Activated B cell treated with CpG ODN at 0.5 μM for 24 hours (primary cell): Measurements from ENCODE around the gene PIEZO2. TPM values are rescaled to one million over a fixed set of nuclear protein-coding genes. Genes with fewer than 3 reads are reported as not detected.

ENCODE experiments used
- ATAC-seq: fragments of 200-7000 bp; cut with Tn5 transposase; one replicate; pipeline ENCODE4 v1.10.0; 2021; ENCODE audit warnings: low read depth, mild to moderate bottlenecking, moderate library complexity
- CTCF ChIA-PET: fragments of 350-600 bp; sonication (Branson Sonifier 250); formaldehyde crosslinking; loops from one replicate; lab custom pipeline; 2021; ENCODE audit warnings: antibody characterized with exemption; lab: Charles Lee
- POLR2A ChIA-PET: fragments of 350-600 bp; sonication (Branson Sonifier 250); formaldehyde crosslinking; loops from one replicate; lab custom pipeline; 2021; ENCODE audit warnings: antibody characterized with exemption; lab: Charles Lee
- DNase-seq: peaks from one replicate; pipeline ENCODE4 v3.0.0; 2022
- H3K27ac Mint-ChIP-seq: one replicate; pipeline ENCODE4 v1.8.0; 2020; ENCODE audit warnings: mixed read lengths
- H3K27me3 Mint-ChIP-seq: one replicate; pipeline ENCODE4 v1.8.0; 2021; ENCODE audit warnings: mixed read lengths
- H3K36me3 Mint-ChIP-seq: one replicate; pipeline ENCODE4 v1.8.0; 2021; ENCODE audit warnings: low read depth, mixed read lengths
- H3K4me1 Mint-ChIP-seq: one replicate; pipeline ENCODE4 v1.8.0; 2021; ENCODE audit warnings: mixed read lengths
- H3K4me3 Mint-ChIP-seq: one replicate; pipeline ENCODE4 v1.8.0; 2020; ENCODE audit warnings: mild to moderate bottlenecking, mixed read lengths
- H3K9me3 Mint-ChIP-seq: one replicate; pipeline ENCODE4 v1.8.0; 2020; ENCODE audit warnings: mixed read lengths
- intact Hi-C: fragments of 100-400 bp; cut with micrococcal nuclease; formaldehyde crosslinking; loops from one replicate; pipeline ENCODE4 v1.15.1; 2024
- total RNA-seq: library from RNA; stranded (reverse); gene quantifications from 2 replicates; pipeline ENCODE4 v1.2.3, GENCODE V29; 2022
- TF ChIP-seq, protein P1 (sequence below): fragments of 200-600 bp; IDR thresholded peaks from one replicate; pipeline ENCODE4 v1.8.0; 2022; ENCODE audit warnings: antibody characterized with exemption, mild to moderate bottlenecking

The PIEZO2 gene
- total RNA-seq, 1 donor from 2014 or later = not detected

GRCh38 chr18:10950080-10950875, 199.1 kb downstream of the PIEZO2 start:
- DNase-seq (no peak), ATAC-seq (no peak)
- Mint-ChIP-seq H3K36me3 (no peaks in the 10 kb centered on the region), H3K27me3 (peaks cover 4% of the 10 kb centered on the region), H3K4me1 (no peaks in the 10 kb centered on the region), H3K9me3 (peaks cover 10% of the 10 kb centered on the region), H3K27ac (no peak overlapping the region), H3K4me3 (no peak overlapping the region)
- intact Hi-C loops = no loop called here
- TF ChIP-seq, protein P1, sequence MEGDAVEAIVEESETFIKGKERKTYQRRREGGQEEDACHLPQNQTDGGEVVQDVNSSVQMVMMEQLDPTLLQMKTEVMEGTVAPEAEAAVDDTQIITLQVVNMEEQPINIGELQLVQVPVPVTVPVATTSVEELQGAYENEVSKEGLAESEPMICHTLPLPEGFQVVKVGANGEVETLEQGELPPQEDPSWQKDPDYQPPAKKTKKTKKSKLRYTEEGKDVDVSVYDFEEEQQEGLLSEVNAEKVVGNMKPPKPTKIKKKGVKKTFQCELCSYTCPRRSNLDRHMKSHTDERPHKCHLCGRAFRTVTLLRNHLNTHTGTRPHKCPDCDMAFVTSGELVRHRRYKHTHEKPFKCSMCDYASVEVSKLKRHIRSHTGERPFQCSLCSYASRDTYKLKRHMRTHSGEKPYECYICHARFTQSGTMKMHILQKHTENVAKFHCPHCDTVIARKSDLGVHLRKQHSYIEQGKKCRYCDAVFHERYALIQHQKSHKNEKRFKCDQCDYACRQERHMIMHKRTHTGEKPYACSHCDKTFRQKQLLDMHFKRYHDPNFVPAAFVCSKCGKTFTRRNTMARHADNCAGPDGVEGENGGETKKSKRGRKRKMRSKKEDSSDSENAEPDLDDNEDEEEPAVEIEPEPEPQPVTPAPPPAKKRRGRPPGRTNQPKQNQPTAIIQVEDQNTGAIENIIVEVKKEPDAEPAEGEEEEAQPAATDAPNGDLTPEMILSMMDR = no peak
- POLR2A ChIA-PET = no interaction called here
- CTCF ChIA-PET = no interaction called here

DNA sequence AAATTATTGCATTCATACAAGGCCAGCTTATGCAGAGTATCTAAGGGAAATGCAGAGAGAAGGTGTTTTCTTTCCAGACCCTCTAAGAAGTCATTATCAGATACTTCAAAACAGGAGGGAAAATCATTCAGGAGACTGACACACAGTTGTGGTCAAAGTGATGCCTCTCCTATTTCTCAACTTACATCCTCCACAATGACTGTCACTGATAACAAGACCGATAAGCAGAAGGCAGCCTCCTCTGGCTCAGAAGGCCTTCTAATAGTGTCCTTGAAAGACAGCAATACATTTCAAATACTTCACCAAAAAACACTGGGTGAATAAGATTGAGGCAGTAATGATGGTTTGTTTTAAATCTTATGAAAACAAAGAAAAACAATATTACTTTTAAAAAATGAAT, 199.7 kb downstream of the PIEZO2 start:
- peaks cover 15% of the 10 kb centered on the region for H3K9me3 Mint-ChIP-seq
- ChIA-PET POLR2A (no interaction called here), CTCF (no interaction called here)
- no peak overlapping the region for H3K27ac Mint-ChIP-seq
- no peak overlapping the region for H3K4me3 Mint-ChIP-seq
- H3K4me1 Mint-ChIP-seq = no peaks in the 10 kb centered on the region
- ATAC-seq (no peak), DNase-seq (no peak)
- intact Hi-C loops = no loop called here
- no peaks in the 10 kb centered on the region for H3K36me3 Mint-ChIP-seq
- H3K27me3 Mint-ChIP-seq = peaks cover 2% of the 10 kb centered on the region
- TF ChIP-seq, protein P1 = no peak

- ATAC-seq = no peak
- Mint-ChIP-seq H3K9me3 (peaks cover 17% of the 10 kb centered on the region), H3K4me3 (no peak overlapping the region), H3K27ac (no peak overlapping the region), H3K4me1 (no peaks in the 10 kb centered on the region), H3K27me3 (peaks cover 2% of the 10 kb centered on the region), H3K36me3 (no peaks in the 10 kb centered on the region)
- TF ChIP-seq, protein P1 = no peak
- intact Hi-C loops = no loop called here
- CTCF ChIA-PET = no interaction called here
- POLR2A ChIA-PET = no interaction called here
- no peak for DNase-seq
Measured at GRCh38 chr18:10948421-10948820, 200.9 kb downstream of the PIEZO2 start.

- Mint-ChIP-seq H3K36me3 (no peaks in the 10 kb centered on the region), H3K27me3 (peaks cover 2% of the 10 kb centered on the region), H3K27ac (no peak overlapping the region), H3K9me3 (peaks cover 19% of the 10 kb centered on the region), H3K4me3 (no peak overlapping the region), H3K4me1 (no peaks in the 10 kb centered on the region)
- DNase-seq (no peak), ATAC-seq (no peak)
- ChIA-PET POLR2A (no interaction called here), CTCF (no interaction called here)
- intact Hi-C loops = no loop called here
- TF ChIP-seq, protein P1 = no peak
Measured at GRCh38 chr18:10946058-10946457, 203.3 kb downstream of the PIEZO2 start.

DNA sequence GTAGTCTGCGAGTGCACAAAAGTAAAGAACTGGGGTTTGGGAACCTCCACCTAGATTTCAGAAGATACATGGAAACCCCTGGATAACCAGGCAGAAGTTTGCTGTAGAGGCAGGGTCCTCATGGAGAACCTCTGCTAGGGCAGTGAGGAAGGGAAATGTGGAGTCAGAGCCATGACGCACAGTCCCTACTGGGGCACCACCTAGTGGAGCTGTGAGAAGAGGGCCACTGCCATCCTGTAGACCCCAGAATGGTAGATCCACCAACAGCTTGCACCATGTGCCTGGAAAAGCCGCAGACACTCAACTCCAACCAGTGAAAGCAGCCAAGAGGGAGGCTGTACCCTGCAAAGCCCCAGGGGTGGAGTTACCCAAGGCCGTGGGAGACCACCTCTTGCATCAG, 206.4 kb downstream of the PIEZO2 start:
- CTCF ChIA-PET = no interaction called here

More for the DNA sequence above, 206.4 kb downstream of the PIEZO2 start:
- no peaks in the 10 kb centered on the region for H3K27me3 Mint-ChIP-seq
- intact Hi-C loops = no loop called here
- H3K9me3 Mint-ChIP-seq = peaks cover 19% of the 10 kb centered on the region
- ATAC-seq (no peak), DNase-seq (no peak)
- H3K4me3 Mint-ChIP-seq = no peak overlapping the region
- POLR2A ChIA-PET = no interaction called here
- H3K36me3 Mint-ChIP-seq = no peaks in the 10 kb centered on the region
- H3K4me1 Mint-ChIP-seq = no peaks in the 10 kb centered on the region
- TF ChIP-seq, protein P1 = no peak
- H3K27ac Mint-ChIP-seq = no peak overlapping the region
